Panc1 (cell line): ENCODE results near the gene RANBP1.

Experiments
- POLR2AphosphoS5 ChIP-seq: IDR thresholded peaks from 2 replicates; pipeline ENCODE4 v1.6.1; 2012; ENCODE audit warnings: mild to moderate bottlenecking, low read depth, low read length, moderate library complexity
- SIN3A ChIP-seq: IDR thresholded peaks from 2 replicates; pipeline ENCODE4 v1.6.1; 2012; ENCODE audit warnings: low read depth, mild to moderate bottlenecking, low read length, moderate library complexity, borderline replicate concordance; ENCODE audit not compliant: insufficient read depth
- TF ChIP-seq, protein P1 (sequence below), 2 experiments: IDR thresholded peaks; 2 replicates each; pipeline ENCODE4 v1.6.1; 2011 to 2012; ENCODE audit warnings: low read depth in 2 of 2, control low read depth in 1 of 2, low read length in 1 of 2, mild to moderate bottlenecking in 1 of 2, moderate library complexity in 1 of 2; ENCODE audit not compliant: insufficient read depth in 1 of 2

DNA sequence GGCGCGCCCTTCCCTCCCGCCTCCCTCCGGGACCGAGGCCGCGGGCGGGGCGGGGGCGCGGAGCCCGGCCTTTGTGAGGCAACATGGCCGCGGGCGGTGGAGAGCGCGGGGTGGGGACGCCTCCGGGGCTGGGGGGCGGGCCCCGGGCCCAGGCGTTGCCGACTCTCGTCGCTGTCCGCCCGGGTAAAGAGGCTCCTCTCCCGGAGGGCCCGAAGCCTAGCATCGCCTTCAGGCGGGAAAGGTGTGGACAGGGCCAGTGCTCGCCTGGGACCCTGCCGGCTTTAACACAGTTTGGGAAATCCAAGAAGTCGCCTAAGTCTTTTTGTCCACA is 35.5 kb upstream of the RANBP1 start:
- TF ChIP-seq, protein P1, sequence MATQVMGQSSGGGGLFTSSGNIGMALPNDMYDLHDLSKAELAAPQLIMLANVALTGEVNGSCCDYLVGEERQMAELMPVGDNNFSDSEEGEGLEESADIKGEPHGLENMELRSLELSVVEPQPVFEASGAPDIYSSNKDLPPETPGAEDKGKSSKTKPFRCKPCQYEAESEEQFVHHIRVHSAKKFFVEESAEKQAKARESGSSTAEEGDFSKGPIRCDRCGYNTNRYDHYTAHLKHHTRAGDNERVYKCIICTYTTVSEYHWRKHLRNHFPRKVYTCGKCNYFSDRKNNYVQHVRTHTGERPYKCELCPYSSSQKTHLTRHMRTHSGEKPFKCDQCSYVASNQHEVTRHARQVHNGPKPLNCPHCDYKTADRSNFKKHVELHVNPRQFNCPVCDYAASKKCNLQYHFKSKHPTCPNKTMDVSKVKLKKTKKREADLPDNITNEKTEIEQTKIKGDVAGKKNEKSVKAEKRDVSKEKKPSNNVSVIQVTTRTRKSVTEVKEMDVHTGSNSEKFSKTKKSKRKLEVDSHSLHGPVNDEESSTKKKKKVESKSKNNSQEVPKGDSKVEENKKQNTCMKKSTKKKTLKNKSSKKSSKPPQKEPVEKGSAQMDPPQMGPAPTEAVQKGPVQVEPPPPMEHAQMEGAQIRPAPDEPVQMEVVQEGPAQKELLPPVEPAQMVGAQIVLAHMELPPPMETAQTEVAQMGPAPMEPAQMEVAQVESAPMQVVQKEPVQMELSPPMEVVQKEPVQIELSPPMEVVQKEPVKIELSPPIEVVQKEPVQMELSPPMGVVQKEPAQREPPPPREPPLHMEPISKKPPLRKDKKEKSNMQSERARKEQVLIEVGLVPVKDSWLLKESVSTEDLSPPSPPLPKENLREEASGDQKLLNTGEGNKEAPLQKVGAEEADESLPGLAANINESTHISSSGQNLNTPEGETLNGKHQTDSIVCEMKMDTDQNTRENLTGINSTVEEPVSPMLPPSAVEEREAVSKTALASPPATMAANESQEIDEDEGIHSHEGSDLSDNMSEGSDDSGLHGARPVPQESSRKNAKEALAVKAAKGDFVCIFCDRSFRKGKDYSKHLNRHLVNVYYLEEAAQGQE (IDR thresholded peaks at IDR 0.05; ENCODE audit: insufficient read depth in 1 of 2, low read depth in 2 of 2, low read length in 1 of 2), result no peak
- TF ChIP-seq SIN3A, result no peak
- no peak for TF ChIP-seq POLR2AphosphoS5
